Stimulated activated CD8-positive, alpha-beta memory T cell treated with anti-CD3 and anti-CD28 coated beads, Interleukin-15, amount 100 ng/mL, for 48 hours (primary cell): Measurements from ENCODE around the gene TMEM225B.
"Not testable (repeated sequence)": the region's sequence is repeated elsewhere in the genome, so short reads cannot be mapped to it uniquely, and the experiment has no call there.

Experiments
- DNase-seq, 2 donors: peaks; one replicate each; pipeline ENCODE4 v3.0.0-alpha.2; 2020; ENCODE audit warnings: low read depth in 2 of 2

Gene TMEM225B

GRCh38 chr7:99654626-99655025, 56.6 kb downstream of the TMEM225B start:
- not testable (repeated sequence) for DNase-seq

DNA sequence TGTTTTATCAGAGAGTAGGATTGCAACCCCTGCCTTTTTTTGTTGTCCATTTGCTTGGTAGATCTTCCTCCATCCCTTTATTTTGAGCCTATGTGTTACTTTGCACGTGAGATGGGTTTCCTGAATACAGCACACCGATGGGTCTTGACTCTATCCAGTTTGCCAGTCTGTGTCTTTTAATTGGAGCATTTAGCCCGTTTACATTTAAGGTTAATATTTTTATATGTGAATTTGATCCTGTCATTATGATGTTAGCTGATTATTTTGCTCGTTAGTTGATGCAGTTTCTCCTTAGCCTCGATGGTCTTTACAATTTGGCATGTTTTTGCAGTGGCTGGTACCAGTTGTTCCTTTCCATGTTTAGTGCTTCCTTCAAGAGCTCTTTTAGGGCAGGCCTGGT, 59.8 kb downstream of the TMEM225B start:
- not testable (repeated sequence) for DNase-seq
